Neutrophil (primary cell): Measurements from ENCODE around the gene CD63.

Source experiments
- H3K27ac ChIP-seq: fragments of 200-600 bp; sonication (generic); 2 replicates; pipeline ENCODE4 v1.5.1; 2016; ENCODE audit warnings: mild to moderate bottlenecking, moderate library complexity
- H3K27me3 ChIP-seq: fragments of 200-600 bp; sonication (generic); 2 replicates; pipeline ENCODE4 v1.6.0; 2016; ENCODE audit warnings: mild to moderate bottlenecking
- H3K36me3 ChIP-seq: fragments of 200-600 bp; sonication (generic); 2 replicates; pipeline ENCODE4 v1.5.1; 2017
- H3K4me1 ChIP-seq, 2 experiments: fragments of 200-600 bp in 1 of 2; sonication (generic) in 1 of 2; 1 replicate in 1 of 2; 2 replicates in 1 of 2; pipeline versions ENCODE4 v1.5.1 to v1.6.1; 2013 to 2016; ENCODE audit warnings: low read depth in 1 of 2, low read length in 1 of 2, mild to moderate bottlenecking in 1 of 2, moderate library complexity in 1 of 2; ENCODE audit not compliant: control insufficient read depth in 1 of 2, insufficient read depth in 1 of 2
- H3K4me3 ChIP-seq, 2 experiments: fragments of 200-600 bp in 1 of 2; sonication (generic) in 1 of 2; 1 replicate in 1 of 2; 2 replicates in 1 of 2; pipeline ENCODE4 v1.5.1; 2013 to 2016; ENCODE audit warnings: low read depth in 1 of 2, low read length in 1 of 2, mild to moderate bottlenecking in 1 of 2, moderate library complexity in 1 of 2
- H3K9me3 ChIP-seq: fragments of 200-600 bp; sonication (generic); 2 replicates; pipeline ENCODE4 v1.5.1; 2016
- TF ChIP-seq, protein P1 (sequence below): fragments of 200-600 bp; sonication (generic); IDR thresholded peaks from 2 replicates; pipeline ENCODE4 v1.5.1; 2016; ENCODE audit warnings: antibody characterized with exemption

Gene CD63

DNA sequence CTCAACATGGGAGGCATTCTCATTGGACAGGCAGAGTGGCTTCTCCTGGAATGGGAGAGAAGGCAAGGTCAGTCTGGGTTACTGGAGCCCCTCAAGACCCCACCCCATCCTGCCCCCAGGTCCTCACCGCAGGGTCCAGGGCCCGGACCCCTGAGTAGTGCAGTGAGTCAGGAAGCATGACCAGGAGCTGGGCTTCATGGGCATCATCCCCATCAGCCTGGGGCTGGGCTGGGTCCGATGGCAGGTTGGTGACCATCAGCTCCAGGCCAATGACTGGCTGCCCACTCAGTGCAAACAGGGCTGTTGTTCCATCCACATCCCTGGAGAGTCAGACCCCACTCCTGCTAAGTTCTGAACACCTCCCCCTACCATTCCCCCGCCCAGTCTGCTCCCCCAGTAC, 34.2 kb downstream of the CD63 start:
- Histone ChIP-seq H3K9me3 (no peaks in the 10 kb centered on the region), H3K36me3 (no peaks in the 10 kb centered on the region), H3K27me3 (no peaks in the 10 kb centered on the region), H3K4me1 (no peaks in the 10 kb centered on the region), H3K27ac (no peak overlapping the region), H3K4me3 (no peak overlapping the region)
- TF ChIP-seq, protein P1, sequence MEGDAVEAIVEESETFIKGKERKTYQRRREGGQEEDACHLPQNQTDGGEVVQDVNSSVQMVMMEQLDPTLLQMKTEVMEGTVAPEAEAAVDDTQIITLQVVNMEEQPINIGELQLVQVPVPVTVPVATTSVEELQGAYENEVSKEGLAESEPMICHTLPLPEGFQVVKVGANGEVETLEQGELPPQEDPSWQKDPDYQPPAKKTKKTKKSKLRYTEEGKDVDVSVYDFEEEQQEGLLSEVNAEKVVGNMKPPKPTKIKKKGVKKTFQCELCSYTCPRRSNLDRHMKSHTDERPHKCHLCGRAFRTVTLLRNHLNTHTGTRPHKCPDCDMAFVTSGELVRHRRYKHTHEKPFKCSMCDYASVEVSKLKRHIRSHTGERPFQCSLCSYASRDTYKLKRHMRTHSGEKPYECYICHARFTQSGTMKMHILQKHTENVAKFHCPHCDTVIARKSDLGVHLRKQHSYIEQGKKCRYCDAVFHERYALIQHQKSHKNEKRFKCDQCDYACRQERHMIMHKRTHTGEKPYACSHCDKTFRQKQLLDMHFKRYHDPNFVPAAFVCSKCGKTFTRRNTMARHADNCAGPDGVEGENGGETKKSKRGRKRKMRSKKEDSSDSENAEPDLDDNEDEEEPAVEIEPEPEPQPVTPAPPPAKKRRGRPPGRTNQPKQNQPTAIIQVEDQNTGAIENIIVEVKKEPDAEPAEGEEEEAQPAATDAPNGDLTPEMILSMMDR = no peak

DNA sequence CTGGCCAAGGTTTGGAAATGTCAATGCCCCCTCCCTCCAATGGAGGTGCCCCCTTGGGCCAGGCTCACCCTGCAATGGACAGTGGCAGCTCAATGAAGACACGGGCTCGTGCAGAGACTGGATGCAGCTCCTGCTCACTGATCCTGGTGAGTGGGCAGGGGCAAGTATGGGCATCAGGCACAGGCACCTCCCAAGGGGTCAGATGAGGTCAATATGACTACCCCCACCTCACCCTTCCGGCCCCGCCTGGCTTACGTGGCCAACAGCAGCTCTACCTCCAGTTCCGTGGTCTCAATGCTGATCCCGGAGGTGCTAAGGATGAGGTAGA, 34.7 kb downstream of the CD63 start:
- TF ChIP-seq, protein P1 = no peak
- Histone ChIP-seq H3K4me3 (no peak overlapping the region), H3K27ac (no peak overlapping the region), H3K4me1 (no peaks in the 10 kb centered on the region), H3K27me3 (no peaks in the 10 kb centered on the region), H3K9me3 (no peaks in the 10 kb centered on the region), H3K36me3 (no peaks in the 10 kb centered on the region)

GRCh38 chr12:55693323-55694187, 35.3 kb downstream of the CD63 start:
- H3K27ac ChIP-seq = no peak overlapping the region
- no peak overlapping the region for H3K4me3 ChIP-seq
- TF ChIP-seq, protein P1 = no peak
- no peaks in the 10 kb centered on the region for H3K36me3 ChIP-seq
- H3K9me3 ChIP-seq = no peaks in the 10 kb centered on the region
- no peaks in the 10 kb centered on the region for H3K4me1 ChIP-seq
- H3K27me3 ChIP-seq = no peaks in the 10 kb centered on the region

DNA sequence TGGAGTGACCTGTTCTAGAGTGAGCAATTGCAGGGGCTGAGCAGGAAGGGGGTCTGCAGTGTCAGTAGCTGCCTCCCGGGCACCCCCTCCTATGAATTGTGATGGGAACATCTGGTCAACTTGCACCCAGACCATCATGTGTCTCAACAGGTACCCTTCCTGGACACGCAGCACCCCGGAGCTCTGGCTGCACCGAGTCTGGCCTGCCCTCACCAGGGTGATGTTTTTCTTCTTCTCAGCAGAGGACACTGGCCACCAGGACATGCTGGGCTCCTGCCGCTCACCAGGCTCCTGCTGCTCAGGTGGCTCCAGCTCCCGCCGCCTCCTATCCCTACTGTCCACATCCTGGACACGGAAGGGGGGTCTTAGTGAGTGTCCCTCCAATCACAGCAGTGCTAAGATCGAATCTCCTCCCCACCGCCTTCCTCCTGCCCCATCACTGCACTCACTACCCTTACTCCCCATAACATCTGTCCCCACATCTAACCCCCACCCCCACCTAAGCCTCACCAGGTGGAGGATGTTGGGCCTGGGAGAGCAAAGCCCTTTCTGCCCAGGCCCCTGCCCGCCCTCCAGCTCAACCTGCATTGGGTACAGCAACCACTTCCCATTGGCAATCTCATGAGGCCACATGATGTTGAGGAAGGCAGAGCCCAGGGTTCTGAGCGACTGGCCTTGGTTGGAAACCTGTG, 36.0 kb downstream of the CD63 start:
- H3K4me3 ChIP-seq = no peak overlapping the region
- no peaks in the 10 kb centered on the region for H3K9me3 ChIP-seq
- no peaks in the 10 kb centered on the region for H3K27me3 ChIP-seq
- TF ChIP-seq, protein P1 = no peak
- H3K4me1 ChIP-seq = no peaks in the 10 kb centered on the region
- no peaks in the 10 kb centered on the region for H3K36me3 ChIP-seq
- H3K27ac ChIP-seq = no peak overlapping the region

DNA sequence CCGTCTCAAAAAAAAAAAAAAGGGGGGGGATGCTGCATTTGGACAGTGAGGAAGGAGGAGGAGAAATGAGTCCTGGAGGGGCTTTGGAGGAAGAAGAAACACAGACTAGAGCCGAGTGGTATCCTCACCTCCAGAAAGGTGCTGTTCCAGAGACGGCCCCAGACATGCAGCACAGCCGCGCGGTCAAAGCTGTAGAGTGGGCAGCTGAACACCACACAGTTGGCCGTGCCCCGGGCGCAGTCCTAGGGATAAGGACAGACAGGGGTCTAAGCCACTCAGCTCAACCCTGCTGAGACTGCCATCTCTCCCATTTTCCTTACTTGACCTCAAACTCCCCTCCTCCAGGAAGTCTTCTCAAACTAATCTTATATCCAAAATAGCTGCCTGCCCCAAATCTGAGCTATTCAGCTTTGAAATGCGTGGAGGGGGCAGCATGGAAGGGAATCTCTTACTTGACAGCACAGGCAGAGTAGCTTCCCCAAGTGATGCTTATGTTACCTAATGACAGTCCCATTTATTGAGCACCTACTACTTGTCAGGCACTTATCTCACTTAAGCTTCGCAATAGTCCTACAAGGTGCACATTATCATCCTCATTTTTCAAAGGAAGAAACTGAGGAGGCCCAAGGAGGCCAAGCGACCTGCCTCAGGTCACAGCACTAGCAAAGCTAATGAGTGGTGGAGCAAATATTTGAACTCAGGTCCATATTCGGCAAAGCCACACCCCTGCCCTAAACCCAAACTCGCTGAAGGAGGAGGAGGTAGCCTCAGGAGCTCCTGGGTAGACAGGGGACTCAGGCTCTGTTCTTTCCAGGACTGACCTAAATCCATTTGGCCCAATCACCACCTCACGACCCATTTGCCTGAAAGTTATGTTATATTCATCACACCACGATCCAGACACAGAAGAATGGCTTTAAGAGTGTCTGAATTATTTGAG, 39.8 kb downstream of the CD63 start:
- no peaks in the 10 kb centered on the region for H3K4me1 ChIP-seq
- no peaks in the 10 kb centered on the region for H3K27me3 ChIP-seq
- H3K4me3 ChIP-seq = no peak overlapping the region
- no peak overlapping the region for H3K27ac ChIP-seq
- no peaks in the 10 kb centered on the region for H3K36me3 ChIP-seq
- H3K9me3 ChIP-seq = no peaks in the 10 kb centered on the region
- TF ChIP-seq, protein P1 = no peak
